Common myeloid progenitor, CD34-positive (primary cell): ENCODE measurements around the gene APOB.

Experiments used
- CTCF ChIA-PET: fragments of 350-600 bp; sonication (Branson Sonifier 250); formaldehyde crosslinking; loops from one replicate; lab custom pipeline; 2021; ENCODE audit warnings: antibody characterized with exemption; lab: Charles Lee
- POLR2A ChIA-PET: fragments of 350-600 bp; sonication (Branson Sonifier 250); formaldehyde crosslinking; loops from one replicate; lab custom pipeline; 2021; ENCODE audit warnings: antibody characterized with exemption; lab: Charles Lee
- DNase-seq, 3 donors: peaks; one replicate each; pipeline versions ENCODE4 v3.0.0 to v3.0.0-alpha.2; 2013
- H3K27ac ChIP-seq, 2 experiments: 1 replicate in 1 of 2; 2 replicates in 1 of 2; pipeline ENCODE4 v1.7.0; 2013; ENCODE audit warnings: inconsistent platforms in 2 of 2, low read length in 2 of 2, mild to moderate bottlenecking in 2 of 2, low read depth in 1 of 2, moderate library complexity in 1 of 2; ENCODE audit not compliant: severe bottlenecking in 2 of 2, insufficient read depth in 1 of 2, poor library complexity in 1 of 2
- H3K27me3 ChIP-seq, 5 experiments: replicated peaks in 2 of 5; 1 replicate in 3 of 5; 2 replicates in 2 of 5; pipeline versions ENCODE4 v1.6.1 to v1.7.0; 2013; ENCODE audit warnings: low read length in 4 of 5, mild to moderate bottlenecking in 2 of 5, moderate library complexity in 2 of 5, inconsistent platforms in 1 of 5; ENCODE audit not compliant: insufficient read depth in 5 of 5, control insufficient read depth in 4 of 5
- H3K36me3 ChIP-seq, 4 experiments: 1 replicate in 2 of 4; 2 replicates in 2 of 4; pipeline versions ENCODE4 v1.6.1 to v1.7.0; 2013; ENCODE audit warnings: low read length in 3 of 4, control low read depth in 1 of 4, mild to moderate bottlenecking in 1 of 4; ENCODE audit not compliant: control insufficient read depth in 4 of 4, insufficient read depth in 4 of 4
- H3K4me1 ChIP-seq, 4 experiments: 1 replicate in 3 of 4; 2 replicates in 1 of 4; pipeline versions ENCODE4 v1.6.1 to v1.7.1; 2013; ENCODE audit warnings: low read length in 3 of 4, mild to moderate bottlenecking in 3 of 4, control low read depth in 1 of 4, inconsistent platforms in 1 of 4, moderate library complexity in 1 of 4; ENCODE audit not compliant: control insufficient read depth in 4 of 4, insufficient read depth in 4 of 4; ENCODE audit errors: control extremely low read depth in 1 of 4
- H3K4me3 ChIP-seq, 7 experiments: 1 replicate in 4 of 7; 2 replicates in 3 of 7; pipeline versions ENCODE4 v1.5.1 to v1.7.0; 2013; ENCODE audit warnings: mild to moderate bottlenecking in 7 of 7, low read length in 6 of 7, moderate library complexity in 6 of 7, inconsistent platforms in 2 of 7, low read depth in 2 of 7, control low read depth in 1 of 7; ENCODE audit not compliant: insufficient read depth in 4 of 7, control insufficient read depth in 1 of 7; ENCODE audit errors: extremely low read depth in 1 of 7
- H3K9me3 ChIP-seq, 5 experiments: 1 replicate in 4 of 5; 2 replicates in 1 of 5; pipeline versions ENCODE4 v1.6.1 to v1.7.1; 2013; ENCODE audit warnings: low read length in 4 of 5, mild to moderate bottlenecking in 2 of 5, inconsistent platforms in 1 of 5, low read depth in 1 of 5, moderate library complexity in 1 of 5; ENCODE audit not compliant: control insufficient read depth in 4 of 5, insufficient read depth in 2 of 5; ENCODE audit errors: control extremely low read depth in 1 of 5
- WGBS: methylation state at CpG from one replicate; pipeline ENCODE4 v1.1.5; 2013; ENCODE audit not compliant: insufficient coverage; 5-methylcytosine and 5-hydroxymethylcytosine counted together

Gene APOB

DNA sequence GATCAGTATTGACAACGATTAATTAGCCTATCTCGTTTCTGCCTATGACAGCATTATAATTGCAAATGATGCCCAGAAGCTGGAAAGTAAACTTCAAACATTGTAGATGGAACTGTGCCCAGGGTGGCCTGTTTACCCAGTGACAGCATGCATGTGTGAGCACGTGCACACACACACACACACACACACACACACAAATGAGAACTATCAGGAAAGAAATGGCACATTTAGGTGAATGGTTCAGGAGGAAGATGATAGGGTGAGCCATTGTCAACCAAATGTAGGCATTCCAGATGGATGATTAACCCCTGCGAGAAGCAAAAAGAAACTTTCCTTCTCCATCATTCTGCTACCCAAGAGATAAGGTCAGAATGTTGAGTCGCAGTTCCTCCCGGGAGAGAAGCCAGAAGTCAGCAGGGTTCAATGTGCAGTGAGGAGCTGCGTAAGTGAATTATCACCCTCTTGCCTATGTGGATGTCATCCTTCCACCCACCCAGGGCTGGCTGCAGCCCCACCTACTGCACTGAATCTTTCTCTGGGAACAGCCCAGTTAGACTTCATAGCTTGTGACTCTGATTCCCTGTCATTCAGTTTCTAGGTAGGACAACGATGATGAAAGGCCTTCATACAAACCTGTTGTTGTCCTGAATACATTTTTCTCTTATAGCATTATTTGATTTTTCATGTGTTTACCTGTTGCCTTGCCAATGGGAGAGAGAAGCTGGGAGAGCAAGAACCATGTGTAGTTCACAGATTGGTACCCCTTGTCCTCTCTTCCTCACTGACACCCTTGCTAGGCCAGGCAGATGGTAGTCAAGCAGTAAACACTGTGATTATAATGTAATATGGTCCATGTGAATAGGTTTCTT lies 3.5 kb upstream of the APOB start:
- no peaks in the 10 kb centered on the region for H3K9me3 ChIP-seq
- POLR2A ChIA-PET, result no interaction called here
- H3K36me3 ChIP-seq, result no peaks in the 10 kb centered on the region
- no peak overlapping the region for H3K4me3 ChIP-seq
- peaks cover 0 to 19% (median 6%) of the 10 kb centered on the region in 4 experiments for H3K4me1 ChIP-seq
- CTCF ChIA-PET, result interaction anchor here (8.6 kb wide), 1 partner anchor 72 kb away, joined by 112 read pairs; no protein-coding TSS in a partner anchor
- peaks cover 2 to 26% (median 14%) of the 10 kb centered on the region in 5 experiments for H3K27me3 ChIP-seq
- no peak overlapping the region for H3K27ac ChIP-seq
- 86% methylated on average over 3 of the region's 8 CpGs for WGBS
- DNase-seq, result no peak

- Histone ChIP-seq H3K36me3 (no peaks in the 10 kb centered on the region), H3K4me1 (peaks cover 0 to 19% (median 6%) of the 10 kb centered on the region in 4 experiments), H3K27ac (no peak overlapping the region), H3K4me3 (no peak overlapping the region), H3K9me3 (no peaks in the 10 kb centered on the region), H3K27me3 (peaks cover 2 to 26% (median 14%) of the 10 kb centered on the region in 5 experiments)
- WGBS, result 86% methylated on average over 1 of the region's 2 CpGs
- CTCF ChIA-PET, result interaction anchor here (8.6 kb wide), 1 partner anchor 73 kb away, joined by 112 read pairs; no protein-coding TSS in a partner anchor
- no peak for DNase-seq
- POLR2A ChIA-PET, result no interaction called here
Observed at GRCh38 chr2:21046506-21046905, 2.6 kb upstream of the APOB start.

- POLR2A ChIA-PET, result no interaction called here
- WGBS, result 87% methylated on average over 15 of the region's 20 CpGs
Observed at GRCh38 chr2:21044694-21045371, 960 bp upstream of the APOB start.

GRCh38 chr2:21042958-21043743 lies 722 bp downstream of the APOB start:
- Histone ChIP-seq H3K36me3 (no peaks in the 10 kb centered on the region), H3K4me3 (peak overlapping the region in 4 of 7 experiments; percentile 17 to 49 (median 32)), H3K27ac (no peak overlapping the region), H3K27me3 (peaks cover 2 to 28% (median 15%) of the 10 kb centered on the region in 5 experiments), H3K9me3 (no peaks in the 10 kb centered on the region), H3K4me1 (peaks cover 0 to 19% (median 6%) of the 10 kb centered on the region in 4 experiments)
- ChIA-PET POLR2A (no interaction called here), CTCF (interaction anchor here (0.7 to 8.6 kb wide), 13 partner anchors 10 to 663 kb away, joined by 3 to 112 read pairs (median 3); no protein-coding TSS in a partner anchor)
- peak; percentile 47 to 68 (median 61) for DNase-seq
- WGBS, result 9% methylated on average over 17 of the region's 25 CpGs

More at GRCh38 chr2:21044694-21045371, 960 bp upstream of the APOB start:
- Histone ChIP-seq H3K36me3 (no peaks in the 10 kb centered on the region), H3K4me3 (no peak overlapping the region), H3K27ac (no peak overlapping the region), H3K4me1 (peaks cover 0 to 19% (median 6%) of the 10 kb centered on the region in 4 experiments), H3K27me3 (peaks cover 2 to 28% (median 14%) of the 10 kb centered on the region in 5 experiments), H3K9me3 (no peaks in the 10 kb centered on the region)
- CTCF ChIA-PET, result interaction anchor here (0.7 to 8.6 kb wide), 3 partner anchors 8 to 101 kb away, joined by 3 to 112 read pairs (median 4); no protein-coding TSS in a partner anchor
- DNase-seq, result no peak

- no peak for DNase-seq
- ChIA-PET POLR2A (no interaction called here), CTCF (interaction anchor here (0.7 to 8.6 kb wide), 10 partner anchors 12 to 519 kb away, joined by 3 to 112 read pairs (median 3); no protein-coding TSS in a partner anchor)
- 100% methylated on average over 1 of the region's 5 CpGs for WGBS
- Histone ChIP-seq H3K4me1 (peaks cover 0 to 19% (median 6%) of the 10 kb centered on the region in 4 experiments), H3K9me3 (no peaks in the 10 kb centered on the region), H3K36me3 (no peaks in the 10 kb centered on the region), H3K27me3 (peaks cover 2 to 28% (median 18%) of the 10 kb centered on the region in 5 experiments), H3K27ac (no peak overlapping the region), H3K4me3 (no peak overlapping the region)
Observed at GRCh38 chr2:21042708-21042957, 1.2 kb downstream of the APOB start.

- ChIA-PET POLR2A (no interaction called here), CTCF (interaction anchor here (0.7 to 8.6 kb wide), 9 partner anchors 13 to 518 kb away, joined by 3 to 112 read pairs (median 3); no protein-coding TSS in a partner anchor)
- Histone ChIP-seq H3K27ac (no peak overlapping the region), H3K9me3 (no peaks in the 10 kb centered on the region), H3K4me1 (peaks cover 0 to 19% (median 6%) of the 10 kb centered on the region in 4 experiments), H3K4me3 (no peak overlapping the region), H3K36me3 (no peaks in the 10 kb centered on the region), H3K27me3 (peaks cover 2 to 28% (median 19%) of the 10 kb centered on the region in 5 experiments)
- DNase-seq, result no peak
- 95% methylated on average over 13 of the region's 16 CpGs for WGBS
Observed at GRCh38 chr2:21041943-21042707, 1.7 kb downstream of the APOB start.
